Lung (tissue), 12 donors: Measurements from ENCODE around the gene SLC9A9. TPM values are rescaled to one million over a fixed set of nuclear protein-coding genes. Genes with fewer than 3 reads are reported as not detected.

Experiments used
- ATAC-seq: fragments of 200-7000 bp; cut with Tn5 transposase; one replicate; pipeline ENCODE4 v1.9.1; 2020; ENCODE audit warnings: moderate number of reproducible peaks; ENCODE audit not compliant: insufficient read depth, low FRiP score
- DNase-seq, 3 donors: peaks; one replicate each; pipeline ENCODE4 v3.0.0-alpha.2; 2013 to 2017
- H3K27ac ChIP-seq, 2 donors: one replicate each; pipeline ENCODE4 v1.5.1; 2013; ENCODE audit warnings: mild to moderate bottlenecking in 2 of 2, moderate library complexity in 2 of 2, control low read depth in 1 of 2, inconsistent platforms in 1 of 2, low read depth in 1 of 2, low read length in 1 of 2
- H3K27me3 ChIP-seq, 3 donors: one replicate each; pipeline ENCODE4 v1.5.1; 2013; ENCODE audit warnings: low read length in 2 of 3; ENCODE audit not compliant: control insufficient read depth in 3 of 3, insufficient read depth in 3 of 3
- H3K36me3 ChIP-seq, 4 donors: one replicate each; pipeline ENCODE4 v1.5.1; 2013; ENCODE audit warnings: low read length in 4 of 4, mild to moderate bottlenecking in 1 of 4, moderate library complexity in 1 of 4; ENCODE audit not compliant: control insufficient read depth in 4 of 4, insufficient read depth in 4 of 4
- H3K4me1 ChIP-seq, 5 donors: one replicate each; pipeline ENCODE4 v1.5.1; 2013; ENCODE audit warnings: low read length in 5 of 5, mild to moderate bottlenecking in 2 of 5, moderate library complexity in 1 of 5; ENCODE audit not compliant: control insufficient read depth in 5 of 5, insufficient read depth in 5 of 5
- H3K4me3 ChIP-seq: one replicate; pipeline ENCODE4 v1.5.1; 2013; ENCODE audit warnings: mild to moderate bottlenecking, control low read depth, moderate library complexity
- H3K9ac ChIP-seq, 2 donors: one replicate each; pipeline ENCODE4 v1.5.1; 2013; ENCODE audit warnings: low read length in 2 of 2, control low read depth in 1 of 2; ENCODE audit not compliant: insufficient read depth in 1 of 2
- H3K9me3 ChIP-seq, 4 donors: one replicate each; pipeline ENCODE4 v1.5.1; 2013; ENCODE audit warnings: low read length in 3 of 4, mild to moderate bottlenecking in 1 of 4, moderate library complexity in 1 of 4; ENCODE audit not compliant: control insufficient read depth in 4 of 4, insufficient read depth in 3 of 4
- WGBS, 2 donors: extraction: QIAGEN DNeasy Blood & Tissue Kit; methylation state at CpG; one replicate each; pipeline ENCODE4 v1.1.7; 2013; 5-methylcytosine and 5-hydroxymethylcytosine counted together
- polyA plus RNA-seq, 2 donors: library from polyadenylated mRNA; stranded (reverse); fragments of 200-250 nt; gene quantifications; one replicate each; pipeline ENCODE4 v1.2.1, GENCODE V29; 2013
- total RNA-seq, 2 donors: library from RNA; depleted of rRNA in 1 of 2; stranded (reverse); fragments of >200 nt in 1 of 2; gene quantifications; one replicate each; pipeline ENCODE4 v1.2.1, GENCODE V29; 2014 to 2021
- TF ChIP-seq, protein P1 (sequence below): IDR thresholded peaks from 2 replicates; pipeline ENCODE4 v1.5.1; 2012; ENCODE audit warnings: mild to moderate bottlenecking; ENCODE audit errors: control extremely low read depth, extremely low read depth
- donor health status: control.
- donor health status: control.
- donor health status: Bipolar disorder and iron deficiency.
- donor health status: healthy.
- donor health status: DM: yes; HTN: yes; CAD: no.

SLC9A9 gene
- total and polyA plus RNA-seq, 4 donors = 2.2 to 66.3 (median 8.2) TPM

DNA sequence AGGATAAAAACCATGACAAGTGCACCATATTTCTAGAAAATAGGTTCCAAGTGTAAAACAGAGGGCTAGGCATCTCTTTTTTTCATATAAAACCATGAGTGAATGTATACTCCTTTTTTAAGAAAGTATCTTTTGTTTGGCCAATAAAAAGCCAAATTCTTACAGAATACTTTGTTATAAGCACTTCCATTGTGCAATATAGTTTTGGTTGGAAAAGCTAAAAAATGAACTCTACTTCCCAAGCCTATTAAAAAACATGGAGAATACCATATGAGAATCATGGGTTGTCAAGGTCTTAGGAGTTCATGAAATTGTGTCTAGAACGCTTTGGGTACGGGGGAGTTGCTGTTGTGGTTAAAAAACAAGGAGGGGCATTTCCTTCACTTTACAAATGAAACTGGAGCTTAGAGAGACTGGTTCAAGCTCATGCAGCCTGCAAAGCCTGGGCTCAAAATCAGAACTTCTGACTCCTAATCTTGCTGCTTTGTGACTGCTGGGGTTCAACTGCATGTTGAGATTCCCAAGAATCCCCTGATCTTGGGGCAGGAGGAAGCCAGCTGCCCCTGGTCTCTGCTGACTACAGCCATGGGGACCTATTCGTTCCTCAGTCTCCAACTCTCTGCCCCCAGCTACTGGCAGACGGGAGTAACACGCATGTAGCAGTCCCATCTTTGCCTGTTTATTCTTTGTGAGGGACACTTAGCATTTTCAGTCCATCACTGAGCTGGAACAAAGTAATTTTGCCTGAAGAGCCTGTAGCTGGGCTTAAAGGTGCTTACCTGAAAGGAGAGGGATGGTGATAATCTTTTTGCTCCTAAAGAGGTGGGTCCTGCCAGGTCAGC is 499.6 kb downstream of the SLC9A9 start:
- WGBS, 2 donors = 67 to 74% methylated on average over 5 of the region's 5 CpGs
- no peak for DNase-seq
- no peak for ATAC-seq
- no peak overlapping the region for H3K4me3 ChIP-seq
- no peaks in the 10 kb centered on the region for H3K36me3 ChIP-seq
- H3K4me1 ChIP-seq = peaks cover 0 to 3% (median 0%) of the 10 kb centered on the region in 5 donors
- H3K27me3 ChIP-seq = no peaks in the 10 kb centered on the region
- no peak overlapping the region for H3K9ac ChIP-seq
- TF ChIP-seq, protein P1, sequence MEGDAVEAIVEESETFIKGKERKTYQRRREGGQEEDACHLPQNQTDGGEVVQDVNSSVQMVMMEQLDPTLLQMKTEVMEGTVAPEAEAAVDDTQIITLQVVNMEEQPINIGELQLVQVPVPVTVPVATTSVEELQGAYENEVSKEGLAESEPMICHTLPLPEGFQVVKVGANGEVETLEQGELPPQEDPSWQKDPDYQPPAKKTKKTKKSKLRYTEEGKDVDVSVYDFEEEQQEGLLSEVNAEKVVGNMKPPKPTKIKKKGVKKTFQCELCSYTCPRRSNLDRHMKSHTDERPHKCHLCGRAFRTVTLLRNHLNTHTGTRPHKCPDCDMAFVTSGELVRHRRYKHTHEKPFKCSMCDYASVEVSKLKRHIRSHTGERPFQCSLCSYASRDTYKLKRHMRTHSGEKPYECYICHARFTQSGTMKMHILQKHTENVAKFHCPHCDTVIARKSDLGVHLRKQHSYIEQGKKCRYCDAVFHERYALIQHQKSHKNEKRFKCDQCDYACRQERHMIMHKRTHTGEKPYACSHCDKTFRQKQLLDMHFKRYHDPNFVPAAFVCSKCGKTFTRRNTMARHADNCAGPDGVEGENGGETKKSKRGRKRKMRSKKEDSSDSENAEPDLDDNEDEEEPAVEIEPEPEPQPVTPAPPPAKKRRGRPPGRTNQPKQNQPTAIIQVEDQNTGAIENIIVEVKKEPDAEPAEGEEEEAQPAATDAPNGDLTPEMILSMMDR = no peak
- H3K27ac ChIP-seq = no peak overlapping the region
- peaks cover 0 to 2% (median 0%) of the 10 kb centered on the region in 4 donors for H3K9me3 ChIP-seq

DNA sequence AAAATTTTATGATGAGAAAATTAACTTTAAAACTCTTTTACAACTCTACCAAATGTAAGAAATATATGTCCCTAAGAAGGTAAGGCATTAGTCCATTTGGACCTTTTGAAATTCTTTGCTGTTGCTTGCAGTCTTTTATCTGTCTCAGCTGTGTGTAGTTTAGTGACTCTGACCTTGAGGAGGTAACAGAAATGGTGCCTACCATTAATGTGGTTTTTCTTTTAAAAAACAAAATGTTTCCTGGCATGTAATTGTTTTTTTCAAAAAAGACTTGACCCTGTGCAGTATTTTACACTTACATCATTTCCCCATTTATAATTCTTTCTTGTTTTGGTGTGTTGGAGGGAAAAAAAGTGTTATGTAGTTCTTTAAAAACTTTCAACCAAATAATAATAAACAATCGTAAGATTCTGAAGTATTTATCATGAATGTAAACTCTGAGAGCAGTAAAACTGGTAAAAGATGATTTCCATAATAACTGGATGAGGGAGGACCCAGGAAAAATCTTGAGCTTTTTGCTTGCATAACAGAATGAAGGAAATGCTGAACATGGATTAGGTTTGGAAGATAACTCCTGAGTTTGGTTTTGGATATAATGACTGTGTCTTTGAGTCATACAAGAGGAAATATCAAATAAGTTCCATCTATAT is 503.6 kb downstream of the SLC9A9 start:
- 77 to 85% methylated on average over 1 of the region's 1 CpG for WGBS, 2 donors
- no peak for ATAC-seq
- Histone ChIP-seq H3K36me3 (no peaks in the 10 kb centered on the region), H3K27ac (no peak overlapping the region), H3K4me3 (no peak overlapping the region), H3K4me1 (peaks cover 0 to 5% (median 0%) of the 10 kb centered on the region in 5 donors), H3K27me3 (no peaks in the 10 kb centered on the region), H3K9me3 (no peaks in the 10 kb centered on the region), H3K9ac (no peak overlapping the region)
- DNase-seq = no peak
- TF ChIP-seq, protein P1 = no peak

DNA sequence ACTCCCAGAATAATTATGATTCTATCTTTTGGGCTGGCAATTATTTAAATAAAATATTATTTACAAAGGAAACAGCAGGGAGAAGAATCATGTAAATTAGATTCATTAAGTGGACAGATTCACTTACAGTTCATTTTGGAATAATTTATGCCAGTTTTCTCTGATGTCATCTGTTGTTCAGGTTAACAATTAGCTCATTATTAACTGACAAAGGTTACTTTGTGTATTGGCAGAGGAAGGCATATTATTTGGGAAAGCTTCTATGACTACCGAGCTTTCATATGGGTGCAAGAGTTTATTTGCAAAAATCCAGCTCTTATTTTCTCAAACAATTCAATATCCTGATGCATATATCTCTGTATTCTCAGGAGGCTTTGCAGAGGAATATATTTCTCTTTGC is 504.3 kb downstream of the SLC9A9 start:
- peaks cover 0 to 12% (median 0%) of the 10 kb centered on the region in 5 donors for H3K4me1 ChIP-seq
- DNase-seq (no peak), ATAC-seq (no peak)
- H3K9me3 ChIP-seq = no peaks in the 10 kb centered on the region
- 80 to 89% methylated on average over 1 of the region's 1 CpG for WGBS, 2 donors
- H3K9ac ChIP-seq = no peak overlapping the region
- H3K4me3 ChIP-seq = no peak overlapping the region
- H3K27ac ChIP-seq = no peak overlapping the region
- TF ChIP-seq, protein P1 = no peak
- no peaks in the 10 kb centered on the region for H3K27me3 ChIP-seq
- H3K36me3 ChIP-seq = no peaks in the 10 kb centered on the region
